HepG2 (cell line): ENCODE results near the gene NTN4. TPM values are rescaled to one million over a fixed set of nuclear protein-coding genes. Genes with fewer than 3 reads are reported as not detected.

Source experiments
- CERS6 ChIP-seq: sonication (generic); formaldehyde crosslinking; IDR thresholded peaks from 2 replicates; pipeline ENCODE4 v1.5.0; 2020; ENCODE audit warnings: missing genetic modification reagents
- EZH2 ChIP-seq: conservative IDR thresholded peaks from 2 replicates; pipeline ENCODE4 v1.6.1; 2012; ENCODE audit warnings: mild to moderate bottlenecking, low read depth, low read length, moderate library complexity
- FOSL2 ChIP-seq: sonication (generic); formaldehyde crosslinking; IDR thresholded peaks from 2 replicates; pipeline ENCODE4 v1.4.0; 2020; ENCODE audit warnings: missing genetic modification reagents
- FOXA1 ChIP-seq, 2 experiments: fragments of 450-650 bp in 1 of 2; sonication (generic) in 1 of 2; formaldehyde crosslinking in 1 of 2; IDR thresholded peaks; 2 replicates each; pipeline versions ENCODE4 v1.4.0 to v1.6.1; 2016 to 2020; ENCODE audit warnings: missing genetic modification reagents in 1 of 2
- IRF2 ChIP-seq: IDR thresholded peaks from 2 replicates; pipeline ENCODE4 v1.6.1; 2018; ENCODE audit warnings: missing genetic modification reagents, missing compliant biosample characterization
- ISX ChIP-seq: sonication (generic); formaldehyde crosslinking; conservative IDR thresholded peaks from 2 replicates; pipeline ENCODE4 v1.5.0; 2020; ENCODE audit warnings: missing genetic modification reagents
- MAZ ChIP-seq, 2 experiments: sonication (generic) in 1 of 2; formaldehyde crosslinking in 1 of 2; IDR thresholded peaks; 2 replicates each; pipeline versions ENCODE4 v1.5.0 to v1.6.1; 2012 to 2020; ENCODE audit warnings: low read depth in 2 of 2, mild to moderate bottlenecking in 2 of 2, borderline replicate concordance in 1 of 2, improper control_type of control experiment in 1 of 2, low read length in 1 of 2, missing genetic modification reagents in 1 of 2, moderate library complexity in 1 of 2
- NCOA5 ChIP-seq: sonication (generic); formaldehyde crosslinking; IDR thresholded peaks from 2 replicates; pipeline ENCODE4 v1.4.0; 2020; ENCODE audit warnings: missing genetic modification reagents
- SKI ChIP-seq: fragments of 450-650 bp; IDR thresholded peaks from one replicate; pipeline ENCODE4 v1.6.1; 2018; ENCODE audit warnings: mild to moderate bottlenecking; ENCODE audit not compliant: partially characterized antibody
- SMARCC2 ChIP-seq: fragments of 450-650 bp; IDR thresholded peaks from 2 replicates; pipeline ENCODE4 v1.6.1; 2017; ENCODE audit warnings: antibody characterized with exemption, mild to moderate bottlenecking
- TBX3 ChIP-seq: fragments of 450-650 bp; IDR thresholded peaks from 2 replicates; pipeline ENCODE4 v1.6.1; 2017; ENCODE audit warnings: antibody characterized with exemption, mild to moderate bottlenecking, inconsistent platforms, borderline replicate concordance
- ZBTB8A ChIP-seq: sonication (generic); formaldehyde crosslinking; IDR thresholded peaks from 2 replicates; pipeline ENCODE4 v1.4.0; 2020; ENCODE audit warnings: mild to moderate bottlenecking, low read depth, missing genetic modification reagents, borderline replicate concordance
- ZNF121 ChIP-seq: sonication (generic); formaldehyde crosslinking; IDR thresholded peaks from 2 replicates; pipeline ENCODE4 v1.5.0; 2020; ENCODE audit warnings: mild to moderate bottlenecking, missing genetic modification reagents
- ZNF17 ChIP-seq: sonication (generic); formaldehyde crosslinking; IDR thresholded peaks from 2 replicates; pipeline ENCODE4 v1.5.0; 2020; ENCODE audit warnings: mild to moderate bottlenecking, missing genetic modification reagents
- ZNF362 ChIP-seq: sonication (generic); formaldehyde crosslinking; IDR thresholded peaks from 2 replicates; pipeline ENCODE4 v1.4.0; 2020; ENCODE audit warnings: missing genetic modification reagents, mild to moderate bottlenecking, borderline replicate concordance
- ZNF501 ChIP-seq: sonication (generic); formaldehyde crosslinking; IDR thresholded peaks from 2 replicates; pipeline ENCODE4 v1.5.1; 2020; ENCODE audit warnings: mild to moderate bottlenecking, moderate library complexity, missing genetic modification reagents
- ZNF766 ChIP-seq: sonication (generic); formaldehyde crosslinking; IDR thresholded peaks from 2 replicates; pipeline ENCODE4 v1.5.0; 2020; ENCODE audit warnings: missing genetic modification reagents, borderline replicate concordance
- polyA plus RNA-seq, 8 experiments: library from polyadenylated mRNA; depleted of rRNA in 3 of 8; stranded (reverse) in 7 of 8; unstranded in 1 of 8; fragments of >200 nt; fragmentation: Illumina TruSeq in 4 of 8; extraction: Trizol in 4 of 8; gene quantifications; 2 replicates each; pipeline versions ENCODE4 v1.2.1 to v1.2.3, GENCODE V29; 2011 to 2016; ENCODE audit warnings: low read depth in 4 of 8, missing spikeins in 1 of 8, mixed read lengths in 1 of 8; ENCODE audit not compliant: insufficient read depth in 1 of 8
- total RNA-seq, 5 experiments: library from RNA; depleted of rRNA; stranded (reverse); fragments of >200 nt; fragmentation: Illumina TruSeq; extraction: Trizol; gene quantifications; 2 replicates each; pipeline ENCODE4 v1.2.3, GENCODE V29; 2016; ENCODE audit warnings: low read depth in 1 of 5
- TF ChIP-seq, protein P1 (sequence below): sonication (generic); formaldehyde crosslinking; IDR thresholded peaks from 2 replicates; pipeline ENCODE4 v1.5.1; 2020; ENCODE audit warnings: missing genetic modification reagents, mild to moderate bottlenecking, borderline replicate concordance
- TF ChIP-seq, protein P2 (sequence below): IDR thresholded peaks from 2 replicates; pipeline ENCODE4 v1.6.1; 2016; ENCODE audit warnings: low read depth
- TF ChIP-seq, protein P3 (sequence below): sonication (generic); formaldehyde crosslinking; IDR thresholded peaks from 2 replicates; pipeline ENCODE4 v1.8.0; 2022; ENCODE audit warnings: mild to moderate bottlenecking, missing genetic modification reagents, borderline replicate concordance

NTN4 gene
- total and polyA plus RNA-seq, 2 of the 13 experiments (the other 11 are each of a cell fraction or from before 2014, with no cell fraction given): 7.8 to 11.5 TPM

DNA sequence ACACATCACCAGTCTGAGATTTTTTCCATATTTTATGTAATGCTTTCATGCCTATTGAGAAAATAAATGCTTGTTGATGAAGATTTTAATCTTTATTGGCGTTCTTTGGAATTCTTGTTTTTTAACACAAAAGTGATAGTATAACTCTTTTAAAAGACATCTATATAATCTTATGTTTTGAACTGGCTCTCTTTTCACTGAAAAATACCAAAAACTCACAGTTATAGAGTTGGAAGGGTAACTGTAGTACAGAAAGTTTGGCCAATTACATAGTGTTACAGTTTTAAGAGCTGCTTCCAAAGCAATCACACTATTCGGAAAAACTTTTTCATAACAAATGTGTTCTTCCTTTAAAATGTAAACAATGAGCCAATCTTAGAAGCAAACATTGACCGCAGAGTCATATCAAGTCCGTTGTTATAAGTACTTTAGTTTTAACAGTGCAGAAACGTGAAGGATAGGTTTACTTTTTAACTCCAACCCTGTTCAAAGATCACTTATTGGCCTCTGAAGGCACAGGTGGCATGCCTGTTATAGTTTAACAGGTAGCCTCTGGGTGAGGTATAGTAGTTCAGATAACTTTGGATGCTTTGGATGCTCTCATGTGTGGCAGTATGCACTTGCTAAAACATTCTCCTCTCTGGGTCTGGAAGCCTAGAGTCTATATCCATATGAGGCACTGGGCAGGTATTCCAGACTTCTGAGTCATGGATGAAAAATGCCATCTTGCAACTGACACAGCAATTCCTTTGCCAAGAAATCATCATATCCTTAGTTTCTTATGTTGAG is 12.1 kb upstream of the NTN4 start (continued):
- no peak for TF ChIP-seq TBX3
- TF ChIP-seq ISX (CRISPR knock-in tag): no peak
- TF ChIP-seq ZNF17 (CRISPR knock-in tag): no peak
- TF ChIP-seq, protein P1, sequence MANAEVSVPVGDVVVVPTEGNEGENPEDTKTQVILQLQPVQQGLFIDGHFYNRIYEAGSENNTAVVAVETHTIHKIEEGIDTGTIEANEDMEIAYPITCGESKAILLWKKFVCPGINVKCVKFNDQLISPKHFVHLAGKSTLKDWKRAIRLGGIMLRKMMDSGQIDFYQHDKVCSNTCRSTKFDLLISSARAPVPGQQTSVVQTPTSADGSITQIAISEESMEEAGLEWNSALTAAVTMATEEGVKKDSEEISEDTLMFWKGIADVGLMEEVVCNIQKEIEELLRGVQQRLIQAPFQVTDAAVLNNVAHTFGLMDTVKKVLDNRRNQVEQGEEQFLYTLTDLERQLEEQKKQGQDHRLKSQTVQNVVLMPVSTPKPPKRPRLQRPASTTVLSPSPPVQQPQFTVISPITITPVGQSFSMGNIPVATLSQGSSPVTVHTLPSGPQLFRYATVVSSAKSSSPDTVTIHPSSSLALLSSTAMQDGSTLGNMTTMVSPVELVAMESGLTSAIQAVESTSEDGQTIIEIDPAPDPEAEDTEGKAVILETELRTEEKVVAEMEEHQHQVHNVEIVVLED: no peak
- no peak for TF ChIP-seq ZNF501 (CRISPR knock-in tag)
- TF ChIP-seq CERS6 (CRISPR knock-in tag): no peak
- TF ChIP-seq, protein P2, sequence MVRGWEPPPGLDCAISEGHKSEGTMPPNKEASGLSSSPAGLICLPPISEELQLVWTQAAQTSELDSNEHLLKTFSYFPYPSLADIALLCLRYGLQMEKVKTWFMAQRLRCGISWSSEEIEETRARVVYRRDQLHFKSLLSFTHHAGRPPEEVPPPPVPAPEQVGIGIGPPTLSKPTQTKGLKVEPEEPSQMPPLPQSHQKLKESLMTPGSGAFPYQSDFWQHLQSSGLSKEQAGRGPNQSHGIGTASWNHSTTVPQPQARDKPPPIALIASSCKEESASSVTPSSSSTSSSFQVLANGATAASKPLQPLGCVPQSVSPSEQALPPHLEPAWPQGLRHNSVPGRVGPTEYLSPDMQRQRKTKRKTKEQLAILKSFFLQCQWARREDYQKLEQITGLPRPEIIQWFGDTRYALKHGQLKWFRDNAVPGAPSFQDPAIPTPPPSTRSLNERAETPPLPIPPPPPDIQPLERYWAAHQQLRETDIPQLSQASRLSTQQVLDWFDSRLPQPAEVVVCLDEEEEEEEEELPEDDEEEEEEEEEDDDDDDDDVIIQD (CRISPR knock-in tag): peak; percentile 89
- TF ChIP-seq ZNF362 (CRISPR knock-in tag): no peak
- TF ChIP-seq SKI: no peak
- TF ChIP-seq EZH2: no peak
- TF ChIP-seq MAZ (IDR thresholded peaks at IDR 0.05; ENCODE audit: borderline replicate concordance, low read depth, low read length): no peak
- TF ChIP-seq MAZ (CRISPR knock-in tag; IDR thresholded peaks at IDR 0.05; ENCODE audit: low read depth): no peak
- TF ChIP-seq NCOA5 (CRISPR knock-in tag): no peak
- TF ChIP-seq ZNF766: no peak
- no peak for TF ChIP-seq SMARCC2
- TF ChIP-seq, protein P3, sequence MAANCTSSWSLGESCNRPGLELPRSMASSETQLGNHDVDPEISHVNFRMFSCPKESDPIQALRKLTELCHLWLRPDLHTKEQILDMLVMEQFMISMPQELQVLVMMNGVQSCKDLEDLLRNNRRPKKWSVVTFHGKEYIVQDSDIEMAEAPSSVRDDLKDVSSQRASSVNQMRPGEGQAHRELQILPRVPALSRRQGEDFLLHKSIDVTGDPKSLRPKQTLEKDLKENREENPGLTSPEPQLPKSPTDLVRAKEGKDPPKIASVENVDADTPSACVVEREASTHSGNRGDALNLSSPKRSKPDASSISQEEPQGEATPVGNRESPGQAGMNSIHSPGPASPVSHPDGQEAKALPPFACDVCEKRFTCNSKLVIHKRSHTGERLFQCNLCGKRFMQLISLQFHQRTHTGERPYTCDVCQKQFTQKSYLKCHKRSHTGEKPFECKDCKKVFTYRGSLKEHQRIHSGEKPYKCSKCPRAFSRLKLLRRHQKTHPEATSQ (CRISPR knock-in tag): peak; percentile 65; the same call in 1 of the 2 replicates
- TF ChIP-seq IRF2 (CRISPR knock-in tag): peak; percentile 74; the same call in 1 of the 2 replicates
- no peak for TF ChIP-seq FOXA1 (IDR thresholded peaks at IDR 0.05)
- TF ChIP-seq FOXA1 (CRISPR knock-in tag; IDR thresholded peaks at IDR 0.05): 0 out of 2 replicates have a peak, but pooled peaks have one; percentile 31
- no peak for TF ChIP-seq ZBTB8A (CRISPR knock-in tag)
- TF ChIP-seq ZNF121: no peak
- peak; percentile 91 for TF ChIP-seq FOSL2 (CRISPR knock-in tag)
